ENCODE data around the gene TIPARP.
"Not testable (repeated sequence)": the region's sequence is repeated elsewhere in the genome, so short reads cannot be mapped to it uniquely, and the experiment has no call there.

Gene TIPARP

GRCh38 chr3:156678197-156678596, 3.8 kb downstream of the TIPARP start:
- DNase-seq = no peak

DNA sequence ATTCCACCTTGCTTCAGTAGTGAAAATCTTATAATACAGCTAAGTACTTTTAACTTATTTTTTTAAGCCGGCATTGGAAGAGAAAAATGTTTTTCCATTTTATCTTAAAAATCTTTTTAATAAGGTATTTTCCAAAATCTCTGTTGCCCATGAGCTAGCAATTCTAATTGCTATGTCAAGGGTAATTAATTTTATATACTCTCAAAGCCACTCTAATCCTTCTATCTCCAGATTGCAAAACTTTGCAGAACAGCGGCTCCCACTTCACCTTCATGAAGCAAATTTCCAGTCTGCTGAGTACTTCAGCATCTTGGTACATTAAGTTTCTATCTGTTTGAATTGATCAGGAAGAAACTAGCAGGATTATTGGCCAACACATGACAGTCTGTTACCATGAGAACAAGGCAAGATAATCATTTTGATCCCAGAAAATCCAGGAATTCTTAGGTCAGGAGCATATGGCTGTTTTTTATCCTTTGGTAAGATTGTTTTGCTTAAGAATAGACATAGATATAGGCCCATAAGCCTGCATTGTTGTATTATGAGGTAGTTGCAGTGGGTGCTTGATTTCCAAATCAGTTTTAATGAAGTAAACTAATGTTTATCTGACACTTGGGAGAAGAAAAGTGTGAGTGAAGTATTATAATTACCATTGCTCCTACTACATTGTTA, 6.0 kb downstream of the TIPARP start:
- no peak for DNase-seq

DNA sequence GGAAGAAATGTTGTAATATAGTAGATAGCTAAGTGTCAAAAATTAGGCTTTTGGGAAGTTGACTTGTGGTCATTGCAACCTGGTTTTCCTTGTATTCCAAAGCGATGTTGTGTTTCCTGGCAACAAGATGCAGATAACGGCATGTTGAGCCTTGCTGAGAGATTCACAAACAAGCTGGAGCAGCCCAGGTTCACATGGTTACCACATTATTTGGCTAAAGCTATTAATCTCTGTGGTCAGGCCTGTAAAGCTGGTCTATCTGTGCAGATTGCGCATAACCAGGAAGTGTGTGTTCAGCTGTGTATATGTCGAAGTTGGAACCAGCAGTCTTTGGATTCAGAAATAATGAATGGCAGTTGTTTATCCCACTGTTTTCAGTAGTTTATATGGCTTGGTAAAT, 6.6 kb downstream of the TIPARP start:
- peak; percentile 25 for DNase-seq

GRCh38 chr3:156682501-156682900, 8.1 kb downstream of the TIPARP start:
- DNase-seq = no peak

DNA sequence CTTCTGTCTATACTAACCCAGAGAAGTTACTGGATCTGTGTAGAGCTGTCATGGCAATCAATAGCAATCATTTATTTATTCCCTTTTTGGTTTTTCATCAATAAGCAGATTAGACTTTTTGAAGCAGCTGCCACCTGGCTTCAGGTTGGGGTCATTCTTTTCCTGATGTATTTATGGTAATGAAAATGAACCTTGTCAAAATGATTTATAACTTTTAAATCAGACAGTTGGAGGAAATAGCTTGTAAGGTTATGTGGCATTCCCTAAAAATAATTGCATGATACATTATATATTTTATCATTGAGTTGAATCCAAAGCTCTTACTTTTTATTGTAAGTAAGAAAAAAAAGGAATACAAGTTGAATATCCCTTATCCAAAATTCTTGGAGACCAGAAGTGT, 8.6 kb downstream of the TIPARP start:
- no peak for DNase-seq

DNA sequence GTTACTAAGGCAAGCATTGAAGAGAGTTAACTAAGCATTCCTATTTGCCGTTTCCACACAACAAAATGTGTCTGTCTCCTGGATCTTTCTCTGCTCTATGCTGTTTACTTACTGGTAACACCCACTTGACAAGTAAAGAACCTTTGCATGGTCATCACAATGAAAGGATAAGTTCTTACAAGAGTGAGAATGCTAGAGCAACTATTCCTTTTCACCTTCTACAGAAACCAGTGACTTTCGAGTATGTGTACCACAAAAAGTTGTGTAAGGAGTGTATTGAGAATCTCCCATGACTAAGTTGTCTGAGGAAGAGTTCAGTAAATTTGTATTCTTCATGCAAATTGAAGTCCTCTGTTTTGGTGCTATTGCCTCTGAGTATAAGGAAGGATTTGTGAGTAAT, 10.8 kb downstream of the TIPARP start:
- DNase-seq = no peak

DNA sequence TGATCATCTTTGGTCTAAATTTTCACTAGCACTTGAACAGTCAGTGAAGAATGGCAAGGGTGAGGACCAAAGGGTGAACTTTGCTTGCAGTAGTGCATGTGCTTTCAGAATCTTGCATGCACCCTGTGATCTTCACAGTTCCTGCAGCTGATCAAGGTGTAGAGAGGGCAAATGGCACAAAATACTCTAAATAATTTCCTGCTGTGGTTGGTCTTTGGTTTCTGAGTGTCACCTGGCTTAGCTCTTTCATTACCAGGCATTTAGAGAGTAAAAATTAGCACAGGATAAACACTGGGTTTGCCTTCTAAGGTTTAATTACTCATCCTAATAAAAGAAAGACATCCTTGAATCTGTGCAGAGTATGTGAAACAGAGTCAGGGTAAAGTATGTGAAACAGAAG, 11.4 kb downstream of the TIPARP start:
- no peak for DNase-seq

- no peak for DNase-seq
Observed at GRCh38 chr3:156687023-156687422, 12.6 kb downstream of the TIPARP start.

GRCh38 chr3:156688632-156689452, 14.5 kb downstream of the TIPARP start:
- no peak for DNase-seq

DNA sequence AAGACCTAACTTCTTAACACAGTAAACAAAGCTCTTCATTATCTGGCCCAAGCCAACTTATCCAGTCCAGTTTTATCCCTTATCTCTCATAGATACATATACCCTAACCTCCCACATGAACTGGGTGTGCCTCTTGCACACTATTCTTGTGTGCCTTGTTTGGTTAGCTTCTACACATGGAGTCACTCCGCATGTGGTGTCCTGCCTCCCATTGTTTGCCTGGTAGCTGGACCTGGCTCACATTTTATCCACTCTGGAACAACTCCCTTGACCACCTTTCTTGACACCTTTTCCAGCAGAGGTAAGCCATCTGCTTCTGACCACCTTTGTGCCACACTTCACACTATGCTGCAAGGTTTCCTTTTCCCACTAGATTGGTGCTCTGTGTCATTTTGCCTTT, 15.2 kb downstream of the TIPARP start:
- DNase-seq = no peak

DNA sequence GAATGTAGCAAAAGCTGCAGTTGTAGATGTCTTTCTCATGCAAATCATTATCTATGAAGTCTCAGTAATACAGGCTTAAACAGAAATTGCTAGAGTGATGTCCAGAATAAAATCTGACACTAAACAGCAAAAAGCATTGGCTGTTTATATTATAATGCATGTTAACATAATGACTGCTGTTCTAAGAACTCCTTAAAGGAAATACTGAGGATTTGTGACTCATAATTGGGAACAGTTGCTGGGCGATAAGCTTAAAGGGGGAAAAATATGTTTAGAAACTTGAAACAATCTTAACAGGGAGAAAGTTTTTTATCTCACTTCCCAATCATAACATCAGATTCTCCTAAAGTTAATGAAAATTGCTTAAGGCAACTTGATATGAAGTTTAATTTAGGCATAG, 17.5 kb downstream of the TIPARP start:
- no peak for DNase-seq

DNA sequence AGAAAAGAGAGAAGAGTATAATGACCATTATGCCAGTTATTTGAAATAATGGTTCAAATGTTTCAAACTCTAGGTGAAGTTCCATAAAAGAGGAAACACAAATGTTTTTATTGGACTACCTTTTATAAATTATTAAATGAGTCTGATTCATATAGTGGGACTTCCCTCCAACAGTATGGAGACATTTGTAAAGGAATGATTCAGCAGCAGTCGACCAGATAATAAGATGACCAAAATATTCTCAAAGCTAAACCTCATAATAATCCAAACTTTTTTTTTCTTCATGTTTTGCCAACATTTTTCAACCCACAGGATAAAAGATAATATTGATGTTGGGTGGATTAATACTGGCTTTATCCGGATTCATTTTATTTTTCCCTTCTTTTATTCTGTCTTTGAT, 18.8 kb downstream of the TIPARP start:
- DNase-seq = no peak

DNA sequence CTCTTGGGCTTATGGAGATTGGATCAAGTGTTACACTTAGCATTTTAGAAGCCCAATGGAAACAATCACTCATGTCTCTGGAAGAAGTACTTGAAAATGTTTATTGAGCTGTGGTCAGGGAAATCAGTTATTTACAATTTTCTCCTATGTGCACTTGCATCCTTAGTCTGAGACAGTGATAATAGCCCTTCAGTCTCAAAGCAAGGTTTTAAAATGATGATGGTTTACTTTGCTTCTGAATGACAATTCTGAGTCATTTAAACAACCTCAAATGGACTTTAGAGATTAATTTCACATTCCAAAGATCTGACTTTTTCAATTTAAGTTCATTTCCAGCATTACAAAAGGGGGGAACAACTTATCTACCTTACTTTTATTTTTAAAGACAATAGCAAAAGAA, 20.1 kb downstream of the TIPARP start:
- no peak for DNase-seq

DNA sequence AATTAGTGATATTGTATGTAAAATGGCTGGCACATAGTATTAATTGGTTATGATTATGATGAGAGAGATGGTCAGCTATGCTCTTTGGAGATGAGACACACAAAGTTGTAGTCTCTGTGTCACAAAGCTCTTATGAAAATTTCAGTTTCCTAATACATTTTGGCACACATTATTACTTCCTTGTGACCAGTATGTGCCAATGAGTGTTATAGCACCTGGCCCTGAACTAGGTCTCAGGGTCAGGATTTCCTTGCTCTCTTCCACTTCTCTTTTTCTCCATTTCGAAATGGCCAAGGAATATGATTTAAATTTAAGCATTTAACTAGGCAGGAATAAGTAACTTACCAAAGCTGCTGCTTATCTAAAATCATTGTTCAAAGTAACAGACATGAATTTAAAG, 28.0 kb downstream of the TIPARP start:
- DNase-seq = no peak

DNA sequence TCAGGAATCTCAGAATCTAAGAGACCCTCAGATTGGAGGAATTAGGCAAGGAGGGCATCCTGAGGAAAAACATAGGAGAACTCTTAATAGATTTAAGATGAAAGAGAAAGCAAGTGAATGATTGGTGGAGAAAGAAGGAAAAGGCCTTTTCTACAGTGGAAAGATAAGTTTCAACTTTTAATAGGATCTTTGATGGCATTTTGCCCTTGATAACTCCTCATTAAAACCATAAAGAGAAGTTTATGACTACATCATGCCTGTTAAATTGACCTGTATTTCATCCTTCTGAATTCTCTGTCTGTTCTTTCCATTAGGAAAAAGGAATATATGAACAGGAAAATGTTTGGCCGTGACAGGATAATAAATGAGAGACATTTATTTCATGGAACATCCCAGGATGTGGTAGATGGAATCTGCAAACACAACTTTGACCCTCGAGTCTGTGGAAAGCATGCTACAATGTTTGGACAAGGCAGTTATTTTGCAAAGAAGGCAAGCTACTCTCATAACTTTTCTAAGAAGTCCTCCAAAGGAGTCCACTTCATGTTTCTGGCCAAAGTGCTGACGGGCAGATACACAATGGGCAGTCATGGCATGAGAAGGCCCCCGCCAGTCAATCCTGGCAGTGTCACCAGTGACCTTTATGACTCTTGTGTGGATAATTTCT, 30.1 kb downstream of the TIPARP start:
- DNase-seq = no peak

DNA sequence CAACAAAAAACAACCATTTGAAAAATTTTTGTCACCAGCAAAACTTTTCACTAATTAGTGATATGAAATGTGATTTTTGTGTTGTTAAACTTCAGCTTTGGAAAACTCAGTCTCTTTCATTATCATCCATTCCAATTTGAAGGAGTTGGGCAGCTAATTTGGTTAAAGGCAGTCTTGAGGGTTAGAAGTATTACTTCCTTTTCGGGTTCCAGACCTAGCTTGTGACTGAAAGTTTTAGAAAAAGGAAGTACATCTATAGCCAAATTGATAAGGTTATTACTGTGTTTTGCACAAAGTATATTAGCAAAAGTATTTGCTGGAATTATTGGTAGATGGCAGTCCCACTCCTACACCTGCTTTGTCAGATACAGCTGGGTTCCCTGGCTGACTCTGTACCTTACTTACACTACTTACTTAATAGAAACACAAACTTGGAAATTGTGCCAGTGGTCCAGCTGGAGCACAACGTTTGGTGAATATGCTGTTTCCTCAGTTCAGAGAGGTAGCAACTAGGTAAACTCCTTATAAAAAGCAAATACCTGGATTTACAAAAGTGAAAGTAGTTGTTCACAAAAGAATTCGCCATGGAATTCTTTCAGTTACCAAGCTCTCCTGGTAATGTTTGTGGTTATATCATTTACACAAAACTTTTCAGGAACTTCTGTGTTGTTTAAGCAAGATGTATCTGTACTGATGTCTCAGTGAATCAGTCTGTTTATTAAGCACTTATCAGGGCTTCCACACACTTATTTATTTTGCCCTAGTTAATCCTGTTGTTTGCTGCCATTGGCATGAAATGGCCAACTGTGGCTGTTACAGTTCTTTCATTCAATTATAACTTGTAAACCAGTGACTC, 31.6 kb downstream of the TIPARP start:
- no peak for DNase-seq

GRCh38 chr3:156707588-156707987, 33.2 kb downstream of the TIPARP start:
- DNase-seq = no peak

- no peak for DNase-seq
Observed at GRCh38 chr3:156710429-156710828, 36.0 kb downstream of the TIPARP start.

GRCh38 chr3:156711113-156711512, 36.7 kb downstream of the TIPARP start:
- DNase-seq = no peak

DNA sequence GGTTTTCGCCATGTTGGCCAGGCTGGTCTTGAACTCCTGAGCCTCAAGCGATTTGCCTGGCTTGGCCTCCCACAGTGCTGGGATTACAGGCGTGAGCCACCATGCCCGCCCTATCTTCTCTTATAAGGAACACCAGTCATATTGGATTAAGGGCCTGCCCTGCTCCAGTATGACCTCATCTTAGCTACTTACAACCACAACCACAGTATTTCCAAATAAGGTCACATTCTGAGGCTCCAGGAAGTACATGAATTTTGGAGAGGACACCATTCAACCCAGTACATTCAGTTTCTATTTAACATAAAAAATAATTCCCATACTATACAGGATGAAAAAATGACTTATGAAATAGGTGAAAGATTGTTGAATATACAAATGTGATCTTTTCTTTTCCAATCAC, 37.6 kb downstream of the TIPARP start:
- DNase-seq = not testable (repeated sequence)

- DNase-seq = no peak
Observed at GRCh38 chr3:156716105-156716862, 41.9 kb downstream of the TIPARP start.

DNA sequence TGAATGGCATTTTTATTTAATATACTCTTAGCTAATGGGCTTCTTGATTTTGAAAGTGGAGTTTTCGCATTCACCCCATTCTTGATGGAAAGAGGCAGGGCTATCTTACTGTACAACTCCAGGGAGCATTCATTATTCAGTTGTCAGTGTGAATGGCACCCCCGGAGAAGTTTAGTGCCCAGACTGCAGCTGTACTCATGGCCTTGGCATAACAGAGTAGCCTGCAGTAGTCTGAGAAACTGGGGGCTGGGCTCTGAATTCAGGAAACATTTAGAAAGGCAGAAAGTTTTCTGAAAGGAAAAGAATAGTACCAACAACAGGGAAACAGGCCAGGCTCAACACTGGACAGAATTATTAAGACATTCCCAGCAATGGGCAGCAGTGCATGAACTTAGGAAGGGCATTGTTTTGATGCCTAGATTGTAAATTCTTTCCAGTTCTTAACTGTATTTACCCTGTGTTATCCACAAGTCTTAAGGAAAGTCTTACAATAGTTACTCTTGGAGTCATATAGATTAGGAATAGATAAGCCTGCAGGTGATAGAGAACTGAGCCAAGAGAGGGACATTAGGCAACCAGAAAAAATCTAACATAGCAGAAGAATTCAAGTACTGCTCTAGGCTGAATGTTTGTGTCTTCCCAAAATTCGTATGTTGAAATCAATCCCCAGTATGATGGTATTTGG, 44.4 kb downstream of the TIPARP start:
- DNase-seq = no peak
